Neural progenitor cell (in vitro differentiated cells): ENCODE measurements around the gene ALDH3B2. TPM values are rescaled to one million over a fixed set of nuclear protein-coding genes. Genes with fewer than 3 reads are reported as not detected.

Experiments
- DNase-seq: peaks from one replicate; pipeline ENCODE4 v3.0.0-alpha.2; 2016; ENCODE audit warnings: low spot score
- H2AFZ ChIP-seq: fragments of 200-600 bp; sonication (generic); replicated peaks from 2 replicates; pipeline ENCODE4 v1.6.1; 2016; ENCODE audit warnings: antibody characterized with exemption
- H3F3A ChIP-seq: fragments of 200-600 bp; sonication (generic); 2 replicates; pipeline ENCODE4 v1.6.1; 2016; ENCODE audit warnings: antibody characterized with exemption, low read depth
- H3K27ac ChIP-seq: fragments of 200-600 bp; sonication (generic); 2 replicates; pipeline ENCODE4 v1.5.1; 2016; ENCODE audit warnings: mild to moderate bottlenecking
- H3K27me3 ChIP-seq: fragments of 200-600 bp; sonication (generic); 2 replicates; pipeline ENCODE4 v1.6.1; 2016; ENCODE audit warnings: mild to moderate bottlenecking, moderate library complexity
- H3K36me3 ChIP-seq: fragments of 200-600 bp; sonication (generic); 2 replicates; pipeline ENCODE4 v1.5.1; 2016
- H3K4me1 ChIP-seq: fragments of 200-600 bp; sonication (generic); 2 replicates; pipeline ENCODE4 v1.6.1; 2016; ENCODE audit warnings: mixed run types
- H3K4me2 ChIP-seq: fragments of 200-600 bp; sonication (generic); 2 replicates; pipeline ENCODE4 v1.6.1; 2016
- H3K4me3 ChIP-seq: fragments of 200-600 bp; sonication (generic); 2 replicates; pipeline ENCODE4 v1.5.1; 2016
- H3K79me2 ChIP-seq: fragments of 200-600 bp; sonication (generic); 2 replicates; pipeline ENCODE4 v1.6.1; 2016; ENCODE audit warnings: low read depth
- H3K9ac ChIP-seq: fragments of 200-600 bp; sonication (generic); 2 replicates; pipeline ENCODE4 v1.6.1; 2016
- H3K9me3 ChIP-seq: fragments of 200-600 bp; sonication (generic); 2 replicates; pipeline ENCODE4 v1.5.1; 2016; ENCODE audit warnings: low read depth
- H4K20me1 ChIP-seq: fragments of 200-600 bp; sonication (generic); 2 replicates; pipeline ENCODE4 v1.6.1; 2016; ENCODE audit warnings: low read depth
- H3K27ac Mint-ChIP-seq: 3 replicates; pipeline ENCODE4 v1.8.0; 2021; ENCODE audit warnings: mixed read lengths
- H3K27me3 Mint-ChIP-seq: 2 replicates; pipeline ENCODE4 v1.8.0; 2022; ENCODE audit warnings: low read depth, mild to moderate bottlenecking, inconsistent platforms, moderate library complexity, mixed read lengths; ENCODE audit not compliant: insufficient read depth
- H3K36me3 Mint-ChIP-seq: 3 replicates; pipeline ENCODE4 v1.8.0; 2021; ENCODE audit warnings: mixed read lengths
- H3K4me1 Mint-ChIP-seq: 3 replicates; pipeline ENCODE4 v1.8.0; 2021; ENCODE audit warnings: mixed read lengths
- H3K4me3 Mint-ChIP-seq: 3 replicates; pipeline ENCODE4 v1.8.0; 2021; ENCODE audit warnings: mild to moderate bottlenecking, moderate library complexity, mixed read lengths
- H3K9me3 Mint-ChIP-seq: 3 replicates; pipeline ENCODE4 v1.8.0; 2020; ENCODE audit warnings: mixed read lengths
- EZH2 ChIP-seq: fragments of 200-600 bp; sonication (generic); IDR thresholded peaks from 2 replicates; pipeline ENCODE4 v1.6.1; 2017; ENCODE audit warnings: antibody characterized with exemption, mild to moderate bottlenecking, moderate library complexity
- EZH2phosphoT487 ChIP-seq: fragments of 200-600 bp; sonication (generic); IDR thresholded peaks from 2 replicates; pipeline ENCODE4 v1.6.1; 2017; ENCODE audit warnings: antibody characterized with exemption
- total RNA-seq: library from RNA; depleted of rRNA; stranded (reverse); fragments of >200 nt; gene quantifications from 2 replicates; pipeline ENCODE4 v1.2.3, GENCODE V29; 2015; ENCODE audit warnings: low replicate concordance
- TF ChIP-seq, protein P1 (sequence below): fragments of 200-600 bp; sonication (generic); IDR thresholded peaks from 2 replicates; pipeline ENCODE4 v1.5.1; 2017; ENCODE audit warnings: antibody characterized with exemption, mild to moderate bottlenecking

Gene ALDH3B2
- total RNA-seq, 1 donor from 2014 or later = not detected

DNA sequence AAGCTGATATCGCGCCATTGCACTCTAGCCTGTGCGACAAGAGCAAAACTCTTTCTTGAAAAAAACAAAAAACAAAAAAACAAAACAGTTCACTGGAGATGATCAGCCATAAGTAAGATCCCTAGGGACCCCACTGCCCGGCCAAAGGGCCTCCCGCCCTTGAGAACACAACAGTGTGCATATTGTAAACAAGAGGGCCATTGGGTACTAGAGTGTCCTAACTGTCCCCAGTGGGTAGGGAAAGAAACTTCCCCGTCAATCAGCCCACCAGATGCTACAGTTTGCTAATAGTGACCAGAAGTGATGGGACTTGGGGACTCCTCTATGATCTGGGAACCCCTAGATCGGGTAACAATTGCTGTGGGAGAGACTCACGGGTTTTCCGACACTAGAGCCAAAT, 20.2 kb downstream of the ALDH3B2 start:
- no peaks in the 10 kb centered on the region for H3K36me3 Mint-ChIP-seq

DNA sequence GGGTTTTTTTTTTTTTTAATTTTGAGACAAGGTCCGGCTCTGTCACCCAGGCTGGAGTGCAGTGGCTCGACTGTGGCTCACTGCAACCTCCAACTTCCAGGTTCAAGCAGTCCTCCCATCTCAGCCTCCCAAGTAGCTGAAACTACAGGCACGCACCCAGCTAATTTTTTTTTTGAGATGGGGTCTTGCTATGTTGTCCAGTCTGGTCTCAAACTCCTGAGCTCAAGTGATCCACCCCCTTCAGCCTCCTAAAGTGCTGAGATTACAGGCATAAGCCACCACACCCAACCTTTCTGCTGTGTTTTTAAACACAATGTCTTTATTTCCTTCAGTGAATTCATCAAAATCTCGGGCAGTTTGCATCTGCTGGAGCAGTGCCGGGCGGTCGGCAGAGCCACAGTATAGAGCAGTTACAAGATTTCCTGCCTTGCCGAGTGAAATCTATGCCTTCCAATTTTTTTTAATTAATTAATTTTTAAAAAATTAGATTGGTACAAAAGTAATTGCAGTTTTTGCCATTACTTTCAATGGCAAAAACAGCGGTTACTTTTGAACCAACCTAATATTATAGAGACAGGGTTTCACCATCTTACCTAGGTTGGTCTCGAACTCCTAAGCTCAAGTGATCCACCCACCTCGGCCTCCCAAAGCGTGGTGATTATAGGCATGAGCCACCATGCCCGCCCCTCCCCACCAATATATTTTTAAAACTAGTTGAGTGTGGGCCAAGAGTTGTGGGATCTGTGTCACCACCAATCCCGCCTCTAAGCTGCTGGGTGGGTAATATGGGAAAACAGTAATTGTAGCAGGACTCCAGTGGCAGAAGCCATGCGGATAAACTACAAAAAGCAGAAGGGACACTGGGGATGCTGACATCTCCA, 21.2 kb downstream of the ALDH3B2 start:
- H3K27ac Mint-ChIP-seq = no peak overlapping the region
- DNase-seq = peak; percentile 0
- H3K27ac ChIP-seq = no peak overlapping the region
- H3K4me1 Mint-ChIP-seq = peaks cover 11% of the 10 kb centered on the region
- no peak overlapping the region for H3K4me2 ChIP-seq
- H3K4me3 Mint-ChIP-seq = no peak overlapping the region
- no peaks in the 10 kb centered on the region for H3K79me2 ChIP-seq
- no peak overlapping the region for H3K4me3 ChIP-seq
- H2AFZ ChIP-seq = no peak overlapping the region
- H3K9ac ChIP-seq = no peak overlapping the region
- peaks cover 8% of the 10 kb centered on the region for H3K4me1 ChIP-seq
- peaks cover 12% of the 10 kb centered on the region for H3F3A ChIP-seq
- H3K9me3 Mint-ChIP-seq = peaks cover 16% of the 10 kb centered on the region
- no peaks in the 10 kb centered on the region for H3K27me3 ChIP-seq
- no peaks in the 10 kb centered on the region for H3K36me3 Mint-ChIP-seq
- TF ChIP-seq EZH2phosphoT487 (no peak), EZH2 (no peak)
- TF ChIP-seq, protein P1, sequence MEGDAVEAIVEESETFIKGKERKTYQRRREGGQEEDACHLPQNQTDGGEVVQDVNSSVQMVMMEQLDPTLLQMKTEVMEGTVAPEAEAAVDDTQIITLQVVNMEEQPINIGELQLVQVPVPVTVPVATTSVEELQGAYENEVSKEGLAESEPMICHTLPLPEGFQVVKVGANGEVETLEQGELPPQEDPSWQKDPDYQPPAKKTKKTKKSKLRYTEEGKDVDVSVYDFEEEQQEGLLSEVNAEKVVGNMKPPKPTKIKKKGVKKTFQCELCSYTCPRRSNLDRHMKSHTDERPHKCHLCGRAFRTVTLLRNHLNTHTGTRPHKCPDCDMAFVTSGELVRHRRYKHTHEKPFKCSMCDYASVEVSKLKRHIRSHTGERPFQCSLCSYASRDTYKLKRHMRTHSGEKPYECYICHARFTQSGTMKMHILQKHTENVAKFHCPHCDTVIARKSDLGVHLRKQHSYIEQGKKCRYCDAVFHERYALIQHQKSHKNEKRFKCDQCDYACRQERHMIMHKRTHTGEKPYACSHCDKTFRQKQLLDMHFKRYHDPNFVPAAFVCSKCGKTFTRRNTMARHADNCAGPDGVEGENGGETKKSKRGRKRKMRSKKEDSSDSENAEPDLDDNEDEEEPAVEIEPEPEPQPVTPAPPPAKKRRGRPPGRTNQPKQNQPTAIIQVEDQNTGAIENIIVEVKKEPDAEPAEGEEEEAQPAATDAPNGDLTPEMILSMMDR = no peak
- no peaks in the 10 kb centered on the region for H4K20me1 ChIP-seq
- H3K36me3 ChIP-seq = no peaks in the 10 kb centered on the region
- H3K9me3 ChIP-seq = peaks cover 8% of the 10 kb centered on the region
- peaks cover 3% of the 10 kb centered on the region for H3K27me3 Mint-ChIP-seq

More for the DNA sequence above, 20.2 kb downstream of the ALDH3B2 start:
- Histone ChIP-seq H3K9ac (no peak overlapping the region), H3K9me3 (peaks cover 8% of the 10 kb centered on the region), H3F3A (peaks cover 8% of the 10 kb centered on the region), H3K79me2 (no peaks in the 10 kb centered on the region), H4K20me1 (no peaks in the 10 kb centered on the region), H3K27me3 (no peaks in the 10 kb centered on the region), H2AFZ (no peak overlapping the region), H3K4me1 (peaks cover 8% of the 10 kb centered on the region), H3K4me3 (no peak overlapping the region), H3K27ac (no peak overlapping the region), H3K36me3 (no peaks in the 10 kb centered on the region), H3K4me2 (no peak overlapping the region)
- Mint-ChIP-seq H3K4me3 (no peak overlapping the region), H3K27me3 (peaks cover 7% of the 10 kb centered on the region), H3K27ac (no peak overlapping the region), H3K4me1 (peaks cover 11% of the 10 kb centered on the region), H3K9me3 (peaks cover 16% of the 10 kb centered on the region)
- DNase-seq = no peak
- TF ChIP-seq EZH2 = no peak
- TF ChIP-seq, protein P1 = no peak
- no peak for TF ChIP-seq EZH2phosphoT487

DNA sequence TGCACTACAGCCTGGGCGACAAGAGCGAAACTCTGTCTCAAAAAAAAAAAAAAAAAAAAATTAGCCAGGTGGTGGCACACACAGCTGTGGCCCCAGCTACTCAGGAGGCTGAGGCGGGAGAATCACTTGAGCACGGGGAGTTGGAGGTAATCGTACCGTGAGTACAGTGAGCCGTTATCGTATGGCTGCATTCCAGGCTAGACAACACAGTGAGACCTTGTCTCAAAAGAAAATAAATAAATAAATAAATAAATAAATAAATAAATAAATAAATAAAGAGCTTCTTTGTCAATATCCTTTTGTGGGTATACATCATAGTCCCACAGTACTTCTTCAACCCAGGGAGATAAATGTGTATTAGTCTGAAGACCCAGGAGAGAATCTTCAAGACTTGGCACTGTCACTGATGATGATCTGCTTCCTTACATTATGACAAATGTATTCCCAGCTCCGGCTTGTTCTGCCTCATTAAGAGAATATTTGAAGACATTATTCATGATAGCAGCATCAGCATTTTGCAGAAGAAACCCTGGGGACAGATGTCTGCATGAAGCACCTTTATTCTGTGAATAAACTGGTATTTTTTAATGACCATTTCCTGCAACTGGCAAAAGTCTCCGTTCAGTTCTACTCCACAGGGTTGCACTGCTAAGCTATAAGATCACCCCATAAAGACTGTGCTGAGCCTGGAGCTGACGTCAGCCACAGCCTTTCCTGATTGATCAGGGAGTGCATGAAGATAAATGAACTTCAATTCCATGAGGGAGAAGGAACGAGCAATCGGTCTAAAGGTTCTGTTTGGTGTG, 22.2 kb downstream of the ALDH3B2 start:
- Histone ChIP-seq H3F3A (peaks cover 12% of the 10 kb centered on the region), H3K4me1 (peaks cover 8% of the 10 kb centered on the region), H4K20me1 (no peaks in the 10 kb centered on the region), H3K27ac (no peak overlapping the region), H3K9me3 (peaks cover 8% of the 10 kb centered on the region), H3K36me3 (no peaks in the 10 kb centered on the region), H3K27me3 (no peaks in the 10 kb centered on the region), H3K4me2 (no peak overlapping the region), H3K4me3 (no peak overlapping the region), H2AFZ (no peak overlapping the region), H3K79me2 (no peaks in the 10 kb centered on the region), H3K9ac (no peak overlapping the region)
- H3K27me3 Mint-ChIP-seq = peaks cover 6% of the 10 kb centered on the region
- no peak overlapping the region for H3K4me3 Mint-ChIP-seq
- DNase-seq = peak; percentile 0
- peaks cover 11% of the 10 kb centered on the region for H3K4me1 Mint-ChIP-seq
- TF ChIP-seq, protein P1 = no peak
- TF ChIP-seq EZH2phosphoT487 (no peak), EZH2 (no peak)
- no peak overlapping the region for H3K27ac Mint-ChIP-seq
- no peaks in the 10 kb centered on the region for H3K36me3 Mint-ChIP-seq
- H3K9me3 Mint-ChIP-seq = peaks cover 11% of the 10 kb centered on the region
